ENCODE results near the gene DMXL2. TPM values are rescaled to one million over a fixed set of nuclear protein-coding genes. Genes with fewer than 3 reads are reported as not detected.

The DMXL2 gene
- total RNA-seq, 1 experiment from 2014 or later: 29.8 TPM

- H2AFZ ChIP-seq: no peak overlapping the region
- POLR2A ChIA-PET (ENCODE audit: unreplicated experiment): no interaction called here
- no peak for DNase-seq
- no TSS peak for BruUV-seq (replicated peaks)
- no peak overlapping the region for H3K4me2 ChIP-seq
- H3K36me3 ChIP-seq (ENCODE audit: low read depth): no peaks in the 10 kb centered on the region
- no peaks in the 10 kb centered on the region for H3K9me2 ChIP-seq (ENCODE audit: insufficient read depth)
- H3K9me3 ChIP-seq (ENCODE audit: insufficient read depth, low read depth): no peaks in the 10 kb centered on the region
- no peak overlapping the region for H3K4me3 ChIP-seq
- H3K79me2 ChIP-seq (ENCODE audit: low read depth): no peaks in the 10 kb centered on the region
- no peak overlapping the region for H3K27ac ChIP-seq
- no peak for TF ChIP-seq EZH2 (IDR thresholded peaks at IDR 0.05; ENCODE audit: low read depth)
- no peak for TF ChIP-seq CTCF (conservative IDR thresholded peaks at IDR 0.05)
- no peaks in the 10 kb centered on the region for H4K20me1 ChIP-seq (ENCODE audit: insufficient read depth)
- H3F3A ChIP-seq (ENCODE audit: insufficient read depth, low read depth): no peaks in the 10 kb centered on the region
- CTCF ChIA-PET: no interaction called here
- H3K27me3 ChIP-seq (ENCODE audit: insufficient read depth, low read depth): no peaks in the 10 kb centered on the region
- H3K4me1 ChIP-seq (replicated peaks; ENCODE audit: insufficient read depth): no peaks in the 10 kb centered on the region
- intact Hi-C loops (cut with micrococcal nuclease; ENCODE audit: unreplicated experiment): no loop called here
These were observed 161.8 kb downstream of the DMXL2 start for GRCh38 chr15:51460796-51461195.

- POLR2A ChIA-PET (ENCODE audit: unreplicated experiment): interaction anchor here (0.5 to 1.0 kb wide), 5 partner anchors 10 to 1232 kb away, joined by 3 to 9 read pairs (median 4); no protein-coding TSS in a partner anchor
- Histone ChIP-seq H4K20me1 (ENCODE audit: insufficient read depth) (no peaks in the 10 kb centered on the region), H3K36me3 (ENCODE audit: low read depth) (peaks cover 4% of the 10 kb centered on the region; the same call in 1 of the 2 replicates), H3K4me2 (peak overlapping the region; percentile 37), H3K79me2 (ENCODE audit: low read depth) (no peaks in the 10 kb centered on the region), H3K9me3 (ENCODE audit: insufficient read depth, low read depth) (no peaks in the 10 kb centered on the region), H2AFZ (no peak overlapping the region; the same call in 1 of the 2 replicates), H3K4me3 (no peak overlapping the region), H3K27ac (peak overlapping the region; percentile 59), H3F3A (ENCODE audit: insufficient read depth, low read depth) (peaks cover 13% of the 10 kb centered on the region), H3K4me1 (replicated peaks; ENCODE audit: insufficient read depth) (peaks cover 24% of the 10 kb centered on the region), H3K9me2 (ENCODE audit: insufficient read depth) (no peaks in the 10 kb centered on the region), H3K27me3 (ENCODE audit: insufficient read depth, low read depth) (no peaks in the 10 kb centered on the region)
- no peak for TF ChIP-seq EZH2 (IDR thresholded peaks at IDR 0.05; ENCODE audit: low read depth)
- no peak for TF ChIP-seq CTCF (conservative IDR thresholded peaks at IDR 0.05)
- CTCF ChIA-PET: interaction anchor here (0.7 kb wide), 1 partner anchor 47 kb away, joined by 7 read pairs; no protein-coding TSS in a partner anchor
- intact Hi-C loops (cut with micrococcal nuclease; ENCODE audit: unreplicated experiment): no loop called here
- BruUV-seq (replicated peaks): no TSS peak
- peak; percentile 71 to 87 for DNase-seq
These were observed 172.6 kb downstream of the DMXL2 start for GRCh38 chr15:51450001-51450400.

GRCh38 chr15:51448622-51449399 is 173.8 kb downstream of the DMXL2 start:
- CTCF ChIA-PET: no interaction called here
- POLR2A ChIA-PET (ENCODE audit: unreplicated experiment): interaction anchor here (0.7 kb wide), 1 partner anchor 801 kb away, joined by 5 read pairs; no protein-coding TSS in a partner anchor
- intact Hi-C loops (cut with micrococcal nuclease; ENCODE audit: unreplicated experiment): no loop called here
- no peak for DNase-seq
- Histone ChIP-seq H3K9me2 (ENCODE audit: insufficient read depth) (no peaks in the 10 kb centered on the region), H3K27me3 (ENCODE audit: insufficient read depth, low read depth) (no peaks in the 10 kb centered on the region), H3K27ac (peak overlapping the region; percentile 59; the same call in 1 of the 2 replicates), H4K20me1 (ENCODE audit: insufficient read depth) (no peaks in the 10 kb centered on the region), H2AFZ (no peak overlapping the region), H3K4me3 (no peak overlapping the region), H3K9me3 (ENCODE audit: insufficient read depth, low read depth) (no peaks in the 10 kb centered on the region), H3K4me1 (replicated peaks; ENCODE audit: insufficient read depth) (peaks cover 24% of the 10 kb centered on the region), H3K36me3 (ENCODE audit: low read depth) (peaks cover 4% of the 10 kb centered on the region; the same call in 1 of the 2 replicates), H3K79me2 (ENCODE audit: low read depth) (no peaks in the 10 kb centered on the region), H3F3A (ENCODE audit: insufficient read depth, low read depth) (peaks cover 13% of the 10 kb centered on the region), H3K4me2 (no peak overlapping the region)
- no TSS peak for BruUV-seq (replicated peaks)
- TF ChIP-seq EZH2 (IDR thresholded peaks at IDR 0.05; ENCODE audit: low read depth) (no peak), CTCF (conservative IDR thresholded peaks at IDR 0.05) (no peak)
